22Rv1 (cell line): Measurements from ENCODE around the gene FNDC3A.
"Not testable (repeated sequence)": the region's sequence is repeated elsewhere in the genome, so short reads cannot be mapped to it uniquely, and the experiment has no call there.

ENCODE experiments used
- H3K27ac ChIP-seq: fragments of 450-650 bp; 2 replicates; pipeline ENCODE4 v1.5.1; 2017
- ZFX ChIP-seq: fragments of 450-650 bp; IDR thresholded peaks from 2 replicates; pipeline ENCODE4 v1.6.1; 2017; ENCODE audit warnings: antibody characterized with exemption, borderline replicate concordance
- TF ChIP-seq, protein P1 (sequence below): fragments of 450-650 bp; IDR thresholded peaks from 2 replicates; pipeline ENCODE4 v1.5.1; 2017; ENCODE audit warnings: mild to moderate bottlenecking

FNDC3A gene

DNA sequence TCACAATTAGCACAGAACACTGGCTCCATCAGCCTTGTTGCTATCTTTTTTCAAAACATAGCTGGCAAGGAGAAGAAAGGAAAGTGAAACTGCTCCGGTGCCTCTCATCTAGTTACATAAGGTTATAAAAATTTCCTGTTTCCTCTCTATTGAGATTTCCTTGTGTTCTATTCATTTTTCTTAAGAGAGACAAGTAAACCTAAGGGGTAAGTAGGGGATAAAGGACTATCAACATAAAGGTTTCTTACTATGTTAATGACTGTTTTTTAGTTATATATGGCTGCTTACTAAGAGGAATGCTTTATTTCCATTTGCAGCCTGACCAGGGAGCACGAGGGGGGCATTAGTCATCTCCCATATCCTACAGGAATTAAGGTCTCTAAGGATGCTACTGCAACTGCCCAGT, 171.2 kb downstream of the FNDC3A start:
- TF ChIP-seq, protein P1, sequence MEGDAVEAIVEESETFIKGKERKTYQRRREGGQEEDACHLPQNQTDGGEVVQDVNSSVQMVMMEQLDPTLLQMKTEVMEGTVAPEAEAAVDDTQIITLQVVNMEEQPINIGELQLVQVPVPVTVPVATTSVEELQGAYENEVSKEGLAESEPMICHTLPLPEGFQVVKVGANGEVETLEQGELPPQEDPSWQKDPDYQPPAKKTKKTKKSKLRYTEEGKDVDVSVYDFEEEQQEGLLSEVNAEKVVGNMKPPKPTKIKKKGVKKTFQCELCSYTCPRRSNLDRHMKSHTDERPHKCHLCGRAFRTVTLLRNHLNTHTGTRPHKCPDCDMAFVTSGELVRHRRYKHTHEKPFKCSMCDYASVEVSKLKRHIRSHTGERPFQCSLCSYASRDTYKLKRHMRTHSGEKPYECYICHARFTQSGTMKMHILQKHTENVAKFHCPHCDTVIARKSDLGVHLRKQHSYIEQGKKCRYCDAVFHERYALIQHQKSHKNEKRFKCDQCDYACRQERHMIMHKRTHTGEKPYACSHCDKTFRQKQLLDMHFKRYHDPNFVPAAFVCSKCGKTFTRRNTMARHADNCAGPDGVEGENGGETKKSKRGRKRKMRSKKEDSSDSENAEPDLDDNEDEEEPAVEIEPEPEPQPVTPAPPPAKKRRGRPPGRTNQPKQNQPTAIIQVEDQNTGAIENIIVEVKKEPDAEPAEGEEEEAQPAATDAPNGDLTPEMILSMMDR = no peak
- H3K27ac ChIP-seq = no peak overlapping the region

DNA sequence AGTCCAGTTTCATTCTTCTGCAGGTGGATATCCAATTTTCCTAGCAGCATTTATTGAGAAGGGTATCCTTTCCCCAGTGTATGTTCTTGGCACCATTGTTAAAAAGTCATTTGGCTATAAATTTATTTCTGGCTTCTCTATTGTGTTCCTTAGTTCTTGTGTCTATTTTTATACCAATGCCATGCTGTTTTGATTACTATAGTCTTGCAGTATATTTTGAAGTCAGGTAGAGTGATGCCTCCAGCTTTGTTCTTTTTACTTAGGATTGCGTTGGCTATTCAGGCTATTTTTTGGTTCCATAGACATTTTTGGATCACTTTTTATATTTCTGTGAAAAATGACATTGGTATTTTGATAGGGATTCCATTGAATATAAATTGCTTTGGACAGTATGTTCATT, 172.7 kb downstream of the FNDC3A start:
- no peak for TF ChIP-seq ZFX
- TF ChIP-seq, protein P1 = no peak
- no peak overlapping the region for H3K27ac ChIP-seq

DNA sequence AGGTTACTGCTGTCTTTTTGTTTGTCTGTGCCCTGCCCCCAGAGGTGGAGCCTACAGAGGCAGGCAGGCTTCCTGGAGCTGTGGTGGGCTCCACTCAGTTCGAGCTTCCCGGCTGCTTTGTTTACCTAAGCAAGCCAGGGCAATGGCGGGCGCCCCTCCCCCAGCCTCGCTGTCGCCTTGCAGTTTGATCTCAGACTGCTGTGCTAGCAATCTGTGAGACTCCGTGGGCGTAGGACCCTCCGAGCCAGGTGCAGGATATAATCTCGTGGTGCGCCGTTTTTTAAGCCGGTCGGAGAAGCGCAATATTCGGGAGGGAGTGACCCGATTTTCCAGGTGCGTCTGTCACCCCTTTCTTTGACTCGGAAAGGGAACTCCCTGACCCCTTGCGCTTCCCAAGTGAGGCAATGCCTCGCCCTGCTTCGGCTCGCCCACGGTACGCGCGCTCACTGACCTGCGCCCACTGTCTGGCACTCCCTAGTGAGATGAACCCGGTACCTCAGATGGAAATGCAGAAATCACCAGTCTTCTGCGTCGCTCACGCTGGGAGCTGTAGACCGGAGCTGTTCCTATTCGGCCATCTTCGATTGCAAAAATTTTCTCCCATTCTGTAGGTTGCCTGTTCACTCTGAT, 182.4 kb downstream of the FNDC3A start:
- not testable (repeated sequence) for H3K27ac ChIP-seq

DNA sequence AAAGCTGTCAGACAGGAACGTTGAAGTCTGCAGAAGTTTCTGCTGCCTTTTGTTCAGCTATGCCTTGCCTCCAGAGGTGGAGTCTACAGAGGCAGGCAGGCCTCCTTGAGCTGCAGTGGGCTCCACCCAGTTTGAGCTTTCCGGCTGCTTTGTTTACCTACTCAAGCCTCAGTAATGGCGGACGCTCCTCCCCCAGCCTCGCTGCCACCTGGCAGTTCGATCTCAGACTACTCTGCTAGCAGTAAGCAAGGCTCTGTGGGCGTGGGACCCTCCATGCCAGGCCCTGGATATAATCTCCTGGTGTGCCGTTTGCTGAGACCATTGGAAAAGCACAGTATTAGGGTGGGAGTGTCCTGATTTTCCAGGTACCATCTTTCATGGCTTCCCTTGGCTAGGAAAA, 187.4 kb downstream of the FNDC3A start:
- H3K27ac ChIP-seq = not testable (repeated sequence)

DNA sequence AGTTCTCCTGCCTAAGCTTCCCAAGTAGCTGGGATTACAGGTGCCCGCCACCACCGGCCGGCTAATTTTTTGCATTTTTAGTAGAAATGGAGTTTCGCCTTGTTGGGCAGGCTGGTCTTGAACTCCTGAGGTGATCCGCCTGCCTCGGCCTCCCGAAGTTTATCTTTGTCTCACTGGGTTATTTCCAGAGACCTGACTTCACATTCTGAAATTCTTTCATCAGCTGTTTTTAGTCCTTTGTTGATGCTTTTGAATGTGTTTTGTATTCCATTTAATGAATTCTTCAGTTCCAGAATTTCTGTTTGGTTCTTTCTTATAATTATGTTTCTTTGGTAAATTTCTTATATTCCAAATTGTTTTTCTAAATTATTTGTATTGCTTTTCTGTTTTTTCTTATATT, 189.0 kb downstream of the FNDC3A start:
- TF ChIP-seq ZFX = no peak
- TF ChIP-seq, protein P1 = no peak
- no peak overlapping the region for H3K27ac ChIP-seq

DNA sequence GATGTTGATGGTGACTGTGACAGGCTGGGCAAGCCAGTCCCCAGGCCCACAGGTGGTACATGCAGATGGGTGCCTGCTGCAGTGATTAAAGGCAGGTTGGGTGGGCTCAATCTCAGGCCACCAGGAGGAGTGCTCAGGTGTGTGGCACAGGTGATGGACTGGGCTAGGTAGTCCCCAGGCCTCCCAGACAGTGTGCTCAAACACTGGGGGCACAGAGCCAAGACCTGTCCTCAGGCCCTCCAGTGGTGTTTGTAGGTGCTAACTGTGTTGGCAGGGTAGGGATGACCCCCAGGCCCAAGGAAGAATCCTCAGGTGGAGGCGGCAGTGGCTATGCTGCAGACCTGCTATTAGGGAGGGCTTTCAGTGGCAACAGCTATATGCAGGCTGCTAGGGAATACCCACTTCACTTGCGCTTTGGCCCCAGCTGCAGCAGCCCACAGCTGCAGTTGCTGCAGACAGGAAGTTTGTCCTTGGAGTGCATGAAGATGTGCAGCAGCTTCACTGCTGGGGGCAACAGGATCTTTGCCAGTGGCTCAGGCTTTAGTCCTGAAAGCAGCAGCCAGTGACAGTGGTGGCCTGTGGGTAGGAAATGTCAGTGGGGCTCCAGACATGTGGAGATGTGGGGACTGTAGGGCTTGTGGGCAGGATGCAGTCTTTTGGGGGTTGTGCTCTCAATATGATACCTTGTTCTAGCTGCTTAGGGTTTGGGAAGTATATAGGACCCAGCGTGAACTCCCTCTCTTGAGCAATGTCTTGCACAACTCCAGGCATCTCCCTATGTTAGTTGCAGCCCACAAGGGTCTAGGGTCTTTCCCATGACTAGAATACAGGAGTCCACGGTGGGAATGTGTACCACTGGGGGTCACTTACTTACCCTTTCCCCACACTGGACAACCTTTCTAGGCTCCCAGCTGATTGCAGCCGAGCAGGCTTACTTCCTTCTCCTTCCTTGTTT, 190.4 kb downstream of the FNDC3A start:
- H3K27ac ChIP-seq = no peak overlapping the region
- TF ChIP-seq ZFX = no peak
- TF ChIP-seq, protein P1 = no peak

DNA sequence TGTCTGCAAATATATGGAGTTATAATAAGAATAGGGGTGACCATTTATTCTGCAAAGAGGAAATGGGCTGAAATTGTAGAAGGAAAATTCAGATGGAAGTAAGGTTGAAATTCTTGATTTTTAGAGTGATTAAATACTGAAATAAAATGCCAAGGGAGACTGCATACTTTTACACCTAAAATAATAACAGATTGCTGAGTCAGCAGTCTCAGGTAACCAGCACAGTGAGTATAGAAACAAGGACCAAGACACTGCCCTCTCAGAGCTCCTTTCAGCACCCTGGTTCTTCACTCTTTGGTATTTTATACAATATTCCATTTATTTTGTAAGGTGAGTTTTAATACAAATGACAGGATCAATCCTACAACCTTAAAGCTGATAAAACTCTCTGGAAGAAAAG, 195.6 kb downstream of the FNDC3A start:
- TF ChIP-seq, protein P1 = no peak
- no peak for TF ChIP-seq ZFX
- H3K27ac ChIP-seq = no peak overlapping the region

DNA sequence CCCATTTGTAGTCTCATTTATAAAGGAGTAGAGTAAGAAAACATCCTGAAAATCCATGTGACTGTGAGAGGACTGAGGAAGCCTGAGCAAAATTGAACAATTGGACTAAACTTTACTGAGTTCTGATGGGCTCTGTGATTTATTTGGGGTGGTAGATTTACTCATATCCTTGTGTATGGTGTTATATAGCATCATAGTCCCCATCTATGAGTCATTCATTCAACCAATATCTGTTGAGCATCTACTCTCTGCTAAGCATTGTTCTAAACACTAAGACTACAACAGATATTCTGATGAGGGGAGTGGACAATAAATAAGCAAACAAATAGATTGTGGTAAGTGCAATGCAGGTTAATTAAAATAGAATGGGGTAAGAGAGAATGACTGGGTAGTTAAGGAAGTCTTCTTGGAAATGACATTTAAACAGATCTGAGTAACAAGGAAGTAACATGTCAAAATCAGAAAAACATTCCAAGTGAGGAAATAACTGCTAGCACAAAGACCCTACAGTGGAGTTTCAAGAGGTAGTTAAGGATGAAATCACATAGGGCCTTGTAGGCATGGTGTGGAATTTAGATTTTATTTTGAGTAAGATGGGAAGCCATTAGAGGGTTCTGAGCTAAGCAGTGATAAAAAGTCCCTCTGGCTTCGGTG, 208.1 kb downstream of the FNDC3A start:
- no peak overlapping the region for H3K27ac ChIP-seq
- TF ChIP-seq ZFX = no peak
- TF ChIP-seq, protein P1 = no peak
